Putamen (tissue), 1 donor: ENCODE data around the gene RERE.

Source experiments
- DNase-seq: peaks from one replicate; pipeline ENCODE4 v3.0.0-alpha.2; 2016; ENCODE audit warnings: low spot score

RERE gene

GRCh38 chr1:8570465-8570864 is 247.0 kb downstream of the RERE start:
- DNase-seq: no peak

DNA sequence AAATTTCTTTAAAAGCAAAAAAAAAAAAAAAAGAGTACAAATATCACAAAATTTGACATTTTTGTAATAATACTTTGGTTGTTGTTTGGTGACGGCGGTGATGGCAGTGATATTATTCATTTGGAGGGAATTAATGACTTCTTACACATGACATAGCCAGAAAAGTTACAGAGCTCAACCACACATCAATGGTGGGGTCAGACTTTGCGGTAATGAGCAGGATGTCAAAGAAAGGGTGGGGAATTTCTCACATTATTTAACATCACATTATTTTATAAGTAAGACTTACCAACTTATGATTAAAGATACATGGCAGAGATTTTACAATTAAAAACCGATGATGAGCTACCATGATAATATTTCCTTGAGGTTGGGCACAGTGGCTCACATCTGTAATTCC is 248.2 kb downstream of the RERE start:
- no peak for DNase-seq

GRCh38 chr1:8568837-8569236 is 248.6 kb downstream of the RERE start:
- no peak for DNase-seq

- DNase-seq: no peak
Measured at GRCh38 chr1:8567146-8567545, 250.3 kb downstream of the RERE start.

- no peak for DNase-seq
Measured at GRCh38 chr1:8565802-8566201, 251.6 kb downstream of the RERE start.

- DNase-seq: no peak
Measured at GRCh38 chr1:8563944-8564537, 253.4 kb downstream of the RERE start.

DNA sequence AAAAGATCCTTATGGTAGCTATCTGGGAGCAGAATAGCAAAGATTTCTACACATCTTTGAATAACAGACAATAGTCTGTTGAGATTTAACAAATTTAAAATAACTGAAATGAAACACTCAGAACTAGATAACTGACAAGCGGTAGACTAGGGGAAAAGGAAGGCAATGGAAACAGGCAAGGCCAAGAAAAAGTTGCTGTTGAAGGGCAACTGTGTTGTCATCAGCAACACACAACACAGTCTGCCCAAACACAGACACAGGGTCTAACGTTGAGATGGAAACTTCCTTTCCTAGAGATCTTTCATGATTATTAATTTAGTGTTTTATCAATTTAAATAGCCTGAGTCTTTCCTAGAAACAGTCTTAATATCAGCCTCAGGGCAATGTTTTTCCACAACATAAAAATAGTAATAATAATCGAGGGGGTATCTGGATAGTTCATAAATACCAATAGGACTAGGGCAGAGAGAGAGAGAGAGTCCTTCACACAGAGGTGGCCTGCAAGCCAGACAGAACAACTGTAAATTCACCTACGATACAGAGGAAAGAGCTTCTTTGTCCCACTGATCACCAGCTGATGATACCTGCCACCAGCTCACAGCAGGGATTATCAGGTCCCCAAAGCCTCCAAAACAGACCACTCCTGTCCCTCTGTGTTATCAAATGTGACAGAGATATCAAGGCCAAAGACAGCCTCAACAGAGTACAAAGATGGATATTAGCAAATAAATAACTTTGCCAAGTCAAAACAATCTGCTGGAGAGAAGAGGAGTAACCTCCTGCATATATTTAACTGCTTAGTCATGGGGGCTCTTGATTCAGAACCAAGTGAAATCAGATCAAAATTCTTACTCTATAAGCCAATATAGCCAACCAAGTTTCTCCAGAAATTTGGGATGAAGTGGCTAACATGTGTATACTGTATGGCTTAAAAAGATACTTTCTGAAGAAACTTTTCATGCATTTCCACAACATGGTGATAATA is 254.3 kb downstream of the RERE start:
- DNase-seq: no peak

- no peak for DNase-seq
Measured at GRCh38 chr1:8562222-8562621, 255.2 kb downstream of the RERE start.

DNA sequence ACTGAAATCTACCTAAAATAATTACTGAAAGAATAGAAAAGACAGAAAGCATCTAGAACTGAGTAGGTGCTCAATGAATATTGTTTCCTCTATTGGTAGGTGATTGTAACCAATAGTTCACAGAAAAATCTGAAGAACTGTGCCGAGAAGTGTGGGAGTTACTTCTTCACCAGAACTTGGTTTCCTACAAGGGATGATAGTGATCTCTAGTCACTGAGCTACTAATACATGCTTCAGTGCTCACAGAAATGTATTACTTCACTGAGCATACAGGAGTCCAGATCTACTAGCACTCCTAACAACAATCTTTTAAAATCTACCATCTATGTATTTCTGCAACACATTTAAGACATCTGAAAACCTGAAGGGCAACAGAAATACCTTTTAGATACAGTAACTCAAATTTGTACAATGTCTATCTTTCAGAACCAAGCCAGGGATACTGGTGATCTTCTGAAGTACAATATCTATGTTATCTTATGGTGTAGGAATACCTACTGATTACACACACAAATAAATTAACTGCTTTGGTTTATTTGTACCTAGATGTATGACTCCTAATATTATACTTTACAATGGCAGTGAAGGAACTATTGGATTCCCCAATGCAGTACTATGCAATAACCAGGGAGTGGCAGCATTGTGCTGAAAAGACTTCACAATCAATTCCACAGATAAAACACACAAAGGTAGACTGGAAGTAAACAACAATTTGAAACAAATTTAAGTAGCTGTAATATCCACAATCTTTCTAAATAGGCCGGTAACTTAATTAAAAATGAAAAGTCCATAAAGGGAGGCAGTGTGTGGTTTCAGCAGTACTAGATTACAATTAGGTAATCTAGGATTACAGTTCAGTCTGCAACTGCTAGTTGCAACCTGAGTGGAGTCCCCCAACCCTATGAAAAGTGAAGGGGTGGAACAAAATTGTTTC is 256.6 kb downstream of the RERE start:
- peak; percentile 38 for DNase-seq

DNA sequence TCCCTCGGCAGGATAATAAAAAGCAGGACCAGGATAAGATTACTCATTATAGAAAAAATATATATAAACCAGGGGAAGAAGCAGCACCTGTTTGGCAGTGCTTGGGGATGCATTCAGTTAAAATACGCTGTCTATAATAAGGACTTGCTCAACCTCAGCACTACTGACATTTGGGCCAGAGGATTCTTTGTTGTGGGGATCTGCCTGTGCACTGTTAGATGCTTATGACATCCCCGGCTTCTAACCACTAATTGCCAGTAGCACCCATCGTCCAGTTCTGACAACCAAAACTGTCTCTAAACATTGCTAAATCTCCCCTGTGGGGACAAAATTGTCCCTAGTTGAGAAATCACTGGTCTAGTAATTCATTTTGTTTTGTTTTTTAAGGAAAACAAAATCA is 257.4 kb downstream of the RERE start:
- DNase-seq: no peak

GRCh38 chr1:8555582-8555981 is 261.9 kb downstream of the RERE start:
- DNase-seq: no peak

- DNase-seq: no peak
Measured at GRCh38 chr1:8554956-8555534, 262.4 kb downstream of the RERE start.

GRCh38 chr1:8552820-8553397 is 264.5 kb downstream of the RERE start:
- DNase-seq: no peak

- DNase-seq: no peak
Measured at GRCh38 chr1:8551613-8552489, 265.6 kb downstream of the RERE start.

DNA sequence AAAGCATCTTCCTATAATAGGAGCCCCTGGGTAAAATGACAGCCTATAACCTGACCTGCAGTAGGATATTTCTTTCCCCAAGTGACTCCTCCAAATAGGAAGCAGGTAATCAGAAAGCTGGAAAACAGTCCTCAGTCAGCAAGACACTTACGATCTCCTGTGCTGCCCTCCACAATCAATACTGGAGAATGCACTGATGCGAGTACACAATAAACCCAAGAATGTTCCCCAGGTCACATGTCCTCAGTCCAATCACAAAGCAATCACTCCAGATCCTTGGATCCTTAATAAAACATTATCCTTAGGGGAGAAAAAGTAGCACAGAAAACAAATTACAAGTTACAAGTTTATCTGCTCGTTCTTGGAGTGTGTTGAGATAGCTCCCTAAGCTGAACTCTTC is 266.4 kb downstream of the RERE start:
- DNase-seq: no peak

DNA sequence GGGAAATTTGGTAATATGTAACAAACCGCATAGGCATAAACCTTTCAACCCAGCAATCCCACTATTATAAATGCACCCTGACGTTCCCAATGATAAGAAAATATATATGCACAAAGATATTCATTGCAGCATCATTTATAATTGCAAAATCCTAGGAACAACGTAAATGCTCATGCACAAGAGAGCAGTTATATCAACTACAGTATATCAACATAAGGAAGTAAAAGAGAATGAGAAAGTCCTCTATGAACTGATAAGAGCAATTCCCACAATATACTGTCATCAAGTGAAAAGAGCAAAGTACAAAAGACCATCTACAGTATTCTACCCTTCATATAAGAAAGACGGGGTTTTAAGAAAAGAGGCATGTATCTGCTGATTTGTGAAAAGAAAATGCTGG is 269.6 kb downstream of the RERE start:
- no peak for DNase-seq

DNA sequence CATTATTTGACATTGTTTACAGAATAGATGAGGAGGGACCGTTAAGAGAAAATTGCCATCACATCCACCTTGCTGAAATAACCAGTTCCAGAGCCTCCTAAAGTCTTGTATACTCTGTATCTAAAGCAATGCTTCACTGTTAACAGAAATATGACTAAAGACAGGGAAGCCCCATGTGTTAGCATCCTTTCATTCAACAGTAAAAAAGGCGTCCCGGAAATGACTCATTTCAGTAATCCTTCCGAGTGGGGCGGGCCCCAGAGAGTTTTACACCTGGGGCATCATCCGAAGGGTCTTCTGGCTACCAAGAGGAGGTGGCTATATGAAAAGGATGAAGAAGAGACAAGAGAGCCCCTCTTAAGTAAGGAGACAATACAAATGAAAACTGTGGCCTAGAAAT is 272.4 kb downstream of the RERE start:
- no peak for DNase-seq

GRCh38 chr1:8544644-8545043 is 272.8 kb downstream of the RERE start:
- DNase-seq: no peak

- DNase-seq: no peak
Measured at GRCh38 chr1:8543965-8544364, 273.5 kb downstream of the RERE start.

DNA sequence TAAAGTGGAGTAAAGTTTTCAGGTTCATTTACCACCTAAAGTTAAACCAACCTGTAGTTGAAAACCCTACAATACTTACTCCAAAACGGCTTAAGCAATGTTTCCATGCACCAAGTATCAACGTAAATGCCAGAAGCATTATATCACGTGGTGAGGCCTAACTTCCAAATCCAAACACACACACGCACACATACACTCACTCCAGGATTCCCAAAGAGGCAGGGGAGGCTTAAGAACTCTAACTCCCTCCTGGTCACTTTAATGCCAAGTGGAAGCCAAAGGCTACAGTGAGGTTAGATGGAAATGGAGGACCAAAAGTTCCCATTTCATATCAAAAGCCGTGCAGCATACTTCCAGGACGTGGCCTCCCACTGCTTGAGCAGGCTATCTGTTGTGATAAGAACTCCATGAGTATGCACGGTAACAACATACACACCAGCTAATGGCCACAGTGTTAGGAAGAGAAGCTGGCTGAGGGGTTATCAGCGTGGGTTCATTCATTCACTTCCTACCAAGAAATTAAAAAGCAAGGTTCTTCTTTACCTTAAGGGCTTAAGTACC is 275.4 kb downstream of the RERE start:
- DNase-seq: no peak
